AG10803 (cell line): ENCODE results near the gene UBE2D1.
A peak's percentile ranks its signal among the peaks of the same experiment; 100 is the strongest.

Source experiments
- DNase-seq: peaks from one replicate; pipeline ENCODE4 v3.0.0; 2010; ENCODE audit warnings: low read depth
- H3K4me3 ChIP-seq: 2 replicates; pipeline ENCODE4 v1.5.1; 2011; ENCODE audit warnings: mild to moderate bottlenecking, low read length, control low read depth
- TF ChIP-seq, protein P1 (sequence below): conservative IDR thresholded peaks from 2 replicates; pipeline ENCODE4 v1.5.1; 2011; ENCODE audit warnings: mild to moderate bottlenecking, low read length, control low read depth, inconsistent platforms

UBE2D1 gene

DNA sequence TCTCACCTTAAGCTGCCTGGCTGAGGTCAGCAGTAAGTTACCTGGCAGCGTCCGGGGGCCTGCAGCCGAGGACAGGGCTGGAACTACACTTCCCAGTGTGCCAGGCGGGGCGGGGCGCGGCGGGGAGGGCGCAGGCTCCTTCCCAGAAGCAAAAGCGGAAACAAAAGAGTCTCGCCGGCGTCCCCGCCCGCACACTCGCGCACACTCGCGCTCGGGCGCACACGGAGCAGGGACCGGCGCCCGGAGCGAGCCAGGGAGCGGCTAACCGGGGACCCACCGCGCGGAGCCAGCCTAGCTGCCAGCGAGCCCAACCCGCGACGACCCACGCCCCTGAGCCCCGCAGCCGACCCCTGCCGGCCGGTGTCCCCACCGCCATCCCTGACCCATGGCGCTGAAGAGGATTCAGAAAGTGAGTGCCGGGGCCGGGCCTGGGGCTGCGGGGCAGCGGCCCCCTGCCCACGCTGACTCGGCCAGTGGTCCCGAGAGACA lies at the start of gene UBE2D1:
UBE2D1 (plus strand) TSS at position 190 of the 489 bp plus-strand sequence; CDS start at position 386, 196 bp downstream.
- H3K4me3 ChIP-seq = peak within 1 kb of the TSS; percentile 74
- DNase-seq = peak; percentile 72
- TF ChIP-seq, protein P1, sequence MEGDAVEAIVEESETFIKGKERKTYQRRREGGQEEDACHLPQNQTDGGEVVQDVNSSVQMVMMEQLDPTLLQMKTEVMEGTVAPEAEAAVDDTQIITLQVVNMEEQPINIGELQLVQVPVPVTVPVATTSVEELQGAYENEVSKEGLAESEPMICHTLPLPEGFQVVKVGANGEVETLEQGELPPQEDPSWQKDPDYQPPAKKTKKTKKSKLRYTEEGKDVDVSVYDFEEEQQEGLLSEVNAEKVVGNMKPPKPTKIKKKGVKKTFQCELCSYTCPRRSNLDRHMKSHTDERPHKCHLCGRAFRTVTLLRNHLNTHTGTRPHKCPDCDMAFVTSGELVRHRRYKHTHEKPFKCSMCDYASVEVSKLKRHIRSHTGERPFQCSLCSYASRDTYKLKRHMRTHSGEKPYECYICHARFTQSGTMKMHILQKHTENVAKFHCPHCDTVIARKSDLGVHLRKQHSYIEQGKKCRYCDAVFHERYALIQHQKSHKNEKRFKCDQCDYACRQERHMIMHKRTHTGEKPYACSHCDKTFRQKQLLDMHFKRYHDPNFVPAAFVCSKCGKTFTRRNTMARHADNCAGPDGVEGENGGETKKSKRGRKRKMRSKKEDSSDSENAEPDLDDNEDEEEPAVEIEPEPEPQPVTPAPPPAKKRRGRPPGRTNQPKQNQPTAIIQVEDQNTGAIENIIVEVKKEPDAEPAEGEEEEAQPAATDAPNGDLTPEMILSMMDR = no peak; the same call in 1 of the 2 replicates

DNA sequence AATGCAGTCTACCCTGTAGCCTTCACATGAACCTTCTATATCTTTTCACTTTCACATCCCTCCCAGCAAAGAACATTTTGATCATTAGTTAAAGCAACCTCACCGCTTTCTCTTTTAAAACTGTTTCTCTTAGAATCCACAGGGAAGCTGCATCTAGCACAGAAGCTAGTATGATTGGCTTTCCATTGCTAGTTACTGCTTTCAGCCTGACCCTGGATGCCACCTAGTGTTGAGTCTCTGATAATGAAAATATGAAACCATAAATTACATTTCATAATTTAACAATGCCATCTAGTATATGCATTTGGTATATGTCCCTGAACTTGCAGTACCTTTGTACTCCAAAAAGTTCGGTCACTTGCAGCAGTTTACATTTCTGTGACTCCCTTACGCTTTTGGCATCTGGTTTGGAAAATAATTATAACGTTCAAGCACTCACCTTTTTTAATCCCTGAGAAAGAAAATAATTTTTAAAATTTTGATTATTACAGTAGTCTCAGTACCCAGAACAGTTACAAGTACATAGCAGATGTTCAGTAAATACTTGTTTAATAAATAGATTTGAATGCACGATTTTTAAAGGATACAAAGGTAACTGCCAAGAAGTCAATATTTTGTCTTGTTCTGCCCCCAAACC lies 43.1 kb upstream of the UBE2D1 start:
- DNase-seq = peak; percentile 62
- H3K4me3 ChIP-seq = no peak overlapping the region
- TF ChIP-seq, protein P1 = peak; percentile 92

DNA sequence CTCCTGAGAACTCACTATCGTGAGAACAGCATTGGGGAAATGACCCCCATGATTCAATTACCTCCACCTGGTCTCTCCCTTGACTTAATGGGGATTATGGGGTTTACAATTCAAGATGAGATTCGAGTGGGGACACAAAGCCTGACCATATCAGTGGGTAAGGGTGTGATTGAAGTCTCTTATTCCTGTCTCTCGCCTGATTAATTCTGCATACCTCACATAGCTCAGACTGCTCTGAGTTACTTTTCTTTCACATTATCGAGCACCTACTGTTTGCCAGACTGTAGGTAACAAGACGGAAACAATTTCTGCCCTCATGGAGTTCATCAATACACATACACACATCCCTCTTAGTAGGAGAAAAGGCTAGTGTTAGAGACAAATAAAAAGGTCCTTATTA lies 40.8 kb upstream of the UBE2D1 start:
- no peak for DNase-seq
- H3K4me3 ChIP-seq = no peak overlapping the region
- TF ChIP-seq, protein P1 = no peak

DNA sequence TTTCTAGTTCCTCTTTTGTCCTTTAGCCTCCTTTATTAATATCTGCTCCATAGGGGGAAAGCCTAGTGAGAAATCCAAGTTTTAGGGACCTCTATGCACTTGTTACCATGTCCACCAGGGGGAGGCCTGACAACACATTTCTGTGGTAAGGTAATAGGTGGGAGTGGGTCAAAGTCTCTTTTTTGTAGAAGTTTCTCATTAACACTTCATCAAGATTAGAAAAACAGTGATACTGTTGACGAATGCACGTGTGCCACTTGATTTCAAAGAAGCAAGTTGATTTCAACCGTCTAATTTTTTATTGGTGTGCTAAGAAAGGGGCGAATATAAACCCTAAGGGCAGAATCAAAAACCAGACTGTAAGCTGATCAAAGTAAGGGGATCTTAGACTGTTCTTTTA lies 35.2 kb upstream of the UBE2D1 start:
- TF ChIP-seq, protein P1 = peak; percentile 95
- H3K4me3 ChIP-seq = no peak overlapping the region
- DNase-seq = peak; percentile 53

DNA sequence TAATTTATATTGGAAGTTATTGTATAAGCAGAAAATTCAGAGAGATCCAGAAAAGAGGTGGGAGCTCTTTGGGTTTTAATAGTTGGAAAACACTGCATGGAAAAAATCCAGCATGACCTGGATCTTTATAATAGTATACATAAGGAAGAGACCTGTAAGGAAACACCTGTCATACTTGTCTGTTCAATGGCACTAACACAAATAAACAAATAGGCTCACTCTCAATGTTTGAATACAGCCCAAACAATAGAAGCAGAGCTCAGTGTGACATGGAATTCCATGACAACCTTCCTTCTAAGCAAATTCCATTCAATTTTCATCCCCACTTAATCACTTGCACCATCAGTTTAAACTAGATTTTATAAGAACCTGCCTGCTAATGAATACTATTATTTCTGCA lies 34.1 kb upstream of the UBE2D1 start:
- no peak for DNase-seq
- no peak overlapping the region for H3K4me3 ChIP-seq
- TF ChIP-seq, protein P1 = no peak

DNA sequence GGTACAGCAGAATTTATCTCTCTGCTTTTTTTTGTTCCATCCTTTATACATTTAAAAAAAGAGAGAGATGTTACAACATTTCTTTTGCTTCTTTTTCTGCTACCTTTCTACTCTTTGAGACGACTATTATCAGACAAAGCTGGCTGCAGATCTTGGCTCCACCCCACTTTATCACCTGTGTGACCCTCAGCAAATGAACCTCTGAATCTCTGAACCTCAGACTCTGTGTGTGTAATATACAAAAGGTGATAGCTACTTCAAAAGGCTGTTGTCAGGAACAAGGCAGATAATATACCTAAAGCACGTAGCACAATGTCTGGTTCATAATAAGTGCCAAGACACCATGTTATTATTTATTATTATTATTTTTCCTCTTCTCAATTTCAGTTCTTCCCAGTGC lies 32.6 kb upstream of the UBE2D1 start:
- no peak for DNase-seq
- TF ChIP-seq, protein P1 = no peak
- no peak overlapping the region for H3K4me3 ChIP-seq

DNA sequence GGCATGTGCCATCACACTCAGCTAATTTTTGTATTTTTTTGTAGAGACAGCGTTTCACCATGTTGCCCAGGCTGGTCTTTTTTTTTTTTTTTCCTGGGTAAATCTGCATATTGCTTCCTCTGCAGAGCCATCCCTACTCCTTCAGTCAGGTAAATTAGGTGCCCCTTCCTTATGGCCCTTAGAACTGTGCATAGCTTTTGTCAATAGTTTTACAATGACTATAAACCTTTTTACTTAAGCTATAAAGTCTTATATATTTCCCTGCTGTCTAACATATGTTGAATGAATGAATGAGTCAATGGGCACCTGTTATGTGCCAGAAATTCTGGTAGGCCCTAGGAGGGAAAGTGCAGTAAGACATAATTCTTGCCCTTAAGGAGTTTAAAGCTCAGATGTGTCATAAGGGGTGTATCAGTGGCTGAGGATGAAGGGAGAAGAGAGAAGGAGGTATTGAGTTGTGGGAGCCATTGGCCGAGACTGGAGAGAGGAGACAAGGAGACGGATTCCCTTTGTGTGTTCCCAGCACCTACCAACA lies 30.6 kb upstream of the UBE2D1 start:
- TF ChIP-seq, protein P1 = no peak
- H3K4me3 ChIP-seq = no peak overlapping the region
- no peak for DNase-seq
